ENCODE results near the gene GCG.
A peak's percentile ranks its signal among the peaks of the same experiment; 100 is the strongest.

The GCG gene

GRCh38 chr2:162149940-162150339 lies 2.1 kb downstream of the GCG start:
- no peak for DNase-seq (ENCODE audit: low spot score)

- DNase-seq (ENCODE audit: low spot score): no peak
Observed at GRCh38 chr2:162149466-162149865, 2.6 kb downstream of the GCG start.

- no peak for DNase-seq (ENCODE audit: low spot score)
Observed at GRCh38 chr2:162148956-162149355, 3.1 kb downstream of the GCG start.

GRCh38 chr2:162143969-162144368 lies 8.1 kb downstream of the GCG start:
- DNase-seq (ENCODE audit: low spot score): no peak

GRCh38 chr2:162138310-162138709 lies 13.7 kb downstream of the GCG start:
- no peak for DNase-seq (ENCODE audit: low spot score)

GRCh38 chr2:162127422-162127821 lies 24.6 kb downstream of the GCG start:
- no peak for DNase-seq (ENCODE audit: low spot score)

GRCh38 chr2:162126527-162126926 lies 25.5 kb downstream of the GCG start:
- DNase-seq (ENCODE audit: low spot score): no peak

- DNase-seq (ENCODE audit: low spot score): no peak
Observed at GRCh38 chr2:162126111-162126519, 25.9 kb downstream of the GCG start.

GRCh38 chr2:162125138-162125537 lies 26.9 kb downstream of the GCG start:
- DNase-seq (ENCODE audit: low spot score): no peak

- DNase-seq (ENCODE audit: low spot score): peak; percentile 53
Observed at GRCh38 chr2:162123806-162124758, 28.0 kb downstream of the GCG start.

- DNase-seq (ENCODE audit: low spot score): no peak
Observed at GRCh38 chr2:162118166-162119031, 33.6 kb downstream of the GCG start.

GRCh38 chr2:162116352-162116751 lies 35.7 kb downstream of the GCG start:
- no peak for DNase-seq (ENCODE audit: low spot score)

GRCh38 chr2:162115076-162115475 lies 37.0 kb downstream of the GCG start:
- DNase-seq (ENCODE audit: low spot score): no peak

- DNase-seq (ENCODE audit: low spot score): no peak
Observed at GRCh38 chr2:162114271-162114670, 37.8 kb downstream of the GCG start.

GRCh38 chr2:162113776-162114168 lies 38.3 kb downstream of the GCG start:
- DNase-seq (ENCODE audit: low spot score): no peak

- no peak for DNase-seq (ENCODE audit: low spot score)
Observed at GRCh38 chr2:162113088-162113775, 38.8 kb downstream of the GCG start.

- DNase-seq (ENCODE audit: low spot score): no peak
Observed at GRCh38 chr2:162111958-162112850, 39.8 kb downstream of the GCG start.

- no peak for DNase-seq (ENCODE audit: low spot score)
Observed at GRCh38 chr2:162107361-162107901, 44.6 kb downstream of the GCG start.

GRCh38 chr2:162106746-162107145 lies 45.3 kb downstream of the GCG start:
- no peak for DNase-seq (ENCODE audit: low spot score)

- DNase-seq (ENCODE audit: low spot score): no peak
Observed at GRCh38 chr2:162106146-162106551, 45.9 kb downstream of the GCG start.
